Ascending aorta (tissue), 2 donors: ENCODE results near the gene GJA4. TPM values are rescaled to one million over a fixed set of nuclear protein-coding genes. Genes with fewer than 3 reads are reported as not detected.
A peak's percentile ranks its signal among the peaks of the same experiment; 100 is the strongest.

Source experiments
- DNase-seq, 2 donors: peaks; one replicate each; pipeline ENCODE4 v3.0.0-alpha.2; 2019; ENCODE audit warnings: low spot score in 2 of 2
- H3K27ac ChIP-seq, 2 donors: fragments of 200-600 bp; sonication (generic); one replicate each; pipeline ENCODE4 v1.5.1; 2016 to 2017; ENCODE audit warnings: mild to moderate bottlenecking in 1 of 2
- H3K27me3 ChIP-seq: fragments of 200-600 bp; sonication (generic); one replicate; pipeline ENCODE4 v1.5.1; 2017
- H3K36me3 ChIP-seq, 2 donors: fragments of 200-600 bp; sonication (generic); one replicate each; pipeline ENCODE4 v1.5.1; 2016
- H3K4me1 ChIP-seq, 2 donors: fragments of 200-600 bp; sonication (generic); one replicate each; pipeline ENCODE4 v1.5.1; 2016 to 2017; ENCODE audit warnings: mild to moderate bottlenecking in 1 of 2
- H3K4me3 ChIP-seq, 2 donors: fragments of 200-600 bp; sonication (generic); one replicate each; pipeline ENCODE4 v1.5.1; 2016 to 2017; ENCODE audit warnings: mild to moderate bottlenecking in 1 of 2
- H3K9me3 ChIP-seq, 2 donors: fragments of 200-600 bp; sonication (generic); one replicate each; pipeline ENCODE4 v1.5.1; 2016
- CTCF ChIP-seq, 3 experiments: fragments of 200-600 bp in 2 of 3; fragments of 450-650 bp in 1 of 3; sonication (generic) in 2 of 3; IDR thresholded peaks; one replicate each; pipeline ENCODE4 v1.5.1; 2016 to 2019; ENCODE audit warnings: antibody characterized with exemption in 3 of 3, mild to moderate bottlenecking in 1 of 3, moderate library complexity in 1 of 3
- intact Hi-C: fragments of 100-400 bp; cut with DNase I; formaldehyde crosslinking; loops from one replicate; pipeline ENCODE4 v1.15.1; 2023
- total RNA-seq: library from RNA; depleted of rRNA; stranded (reverse); fragments of >200 nt; gene quantifications from one replicate; pipeline ENCODE4 v1.1.0, GENCODE V29; 2016

The GJA4 gene
- total RNA-seq, 1 donor from 2014 or later, result 190 TPM

DNA sequence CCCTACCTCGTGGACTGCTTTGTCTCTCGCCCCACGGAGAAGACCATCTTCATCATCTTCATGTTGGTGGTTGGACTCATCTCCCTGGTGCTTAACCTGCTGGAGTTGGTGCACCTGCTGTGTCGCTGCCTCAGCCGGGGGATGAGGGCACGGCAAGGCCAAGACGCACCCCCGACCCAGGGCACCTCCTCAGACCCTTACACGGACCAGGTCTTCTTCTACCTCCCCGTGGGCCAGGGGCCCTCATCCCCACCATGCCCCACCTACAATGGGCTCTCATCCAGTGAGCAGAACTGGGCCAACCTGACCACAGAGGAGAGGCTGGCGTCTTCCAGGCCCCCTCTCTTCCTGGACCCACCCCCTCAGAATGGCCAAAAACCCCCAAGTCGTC lies 2.0 kb downstream of the GJA4 start:
- Histone ChIP-seq H3K36me3 (peaks cover 4 to 12% of the 10 kb centered on the region in 2 donors), H3K27me3 (no peaks in the 10 kb centered on the region), H3K4me1 (peaks cover 8 to 10% of the 10 kb centered on the region in 2 donors), H3K9me3 (no peaks in the 10 kb centered on the region), H3K4me3 (peak overlapping the region in 1 of 2 donors; percentile 81), H3K27ac (peak overlapping the region; percentile 14 to 92)
- intact Hi-C loops, result no loop called here
- no peak for TF ChIP-seq CTCF (IDR thresholded peaks at IDR 0.05)
- no peak for DNase-seq

- intact Hi-C loops, result no loop called here
- Histone ChIP-seq H3K4me3 (peak overlapping the region in 1 of 2 donors; percentile 81), H3K27me3 (no peaks in the 10 kb centered on the region), H3K27ac (peak overlapping the region in 1 of 2 donors; percentile 92), H3K36me3 (peaks cover 4 to 12% of the 10 kb centered on the region in 2 donors), H3K4me1 (peaks cover 8 to 10% of the 10 kb centered on the region in 2 donors), H3K9me3 (no peaks in the 10 kb centered on the region)
- TF ChIP-seq CTCF (IDR thresholded peaks at IDR 0.05), result no peak
- DNase-seq, result no peak
These were observed 3.1 kb downstream of the GJA4 start for GRCh38 chr1:34795916-34796315.

DNA sequence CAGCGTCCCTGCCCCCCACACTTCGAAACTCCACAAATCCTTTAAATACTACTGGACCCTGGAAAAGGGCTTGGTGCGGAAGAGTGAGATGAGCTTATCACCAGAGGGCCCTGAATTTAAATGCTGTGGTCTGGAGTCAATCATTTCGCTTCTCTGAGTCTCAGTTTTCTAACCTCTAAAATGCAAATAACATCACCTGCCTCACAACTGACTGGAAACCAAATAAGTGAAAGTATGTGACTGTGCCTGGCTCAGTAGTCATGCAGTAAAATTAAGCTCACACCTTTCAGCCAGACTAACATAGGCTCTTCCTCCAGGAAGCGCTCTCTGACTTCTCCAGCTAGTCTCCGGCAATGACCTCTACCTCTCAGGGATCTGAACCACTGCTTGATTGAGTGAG lies 4.2 kb downstream of the GJA4 start:
- peak overlapping the region; percentile 33 to 60 for H3K27ac ChIP-seq
- H3K36me3 ChIP-seq, result peaks cover 4 to 12% of the 10 kb centered on the region in 2 donors
- H3K4me1 ChIP-seq, result peaks cover 5 to 7% of the 10 kb centered on the region in 2 donors
- no peaks in the 10 kb centered on the region for H3K27me3 ChIP-seq
- H3K4me3 ChIP-seq, result peak overlapping the region in 1 of 2 donors; percentile 81
- no peak for TF ChIP-seq CTCF (IDR thresholded peaks at IDR 0.05)
- DNase-seq, result no peak
- intact Hi-C loops, result no loop called here
- H3K9me3 ChIP-seq, result no peaks in the 10 kb centered on the region

- TF ChIP-seq CTCF (IDR thresholded peaks at IDR 0.05), result no peak
- intact Hi-C loops, result no loop called here
- peak overlapping the region in 1 of 2 donors; percentile 32 for H3K27ac ChIP-seq
These were observed 7.4 kb downstream of the GJA4 start for GRCh38 chr1:34800214-34800613.

GRCh38 chr1:34803770-34804169 lies 11.0 kb downstream of the GJA4 start:
- Histone ChIP-seq H3K4me1 (no peaks in the 10 kb centered on the region), H3K4me3 (no peak overlapping the region), H3K36me3 (peaks cover 0 to 8% of the 10 kb centered on the region in 2 donors), H3K9me3 (no peaks in the 10 kb centered on the region), H3K27ac (no peak overlapping the region), H3K27me3 (no peaks in the 10 kb centered on the region)
- DNase-seq, result no peak
- intact Hi-C loops, result no loop called here
- TF ChIP-seq CTCF (IDR thresholded peaks at IDR 0.05), result no peak

More at GRCh38 chr1:34800214-34800613, 7.4 kb downstream of the GJA4 start:
- peaks cover 4 to 8% of the 10 kb centered on the region in 2 donors for H3K36me3 ChIP-seq
- no peak for DNase-seq
- H3K9me3 ChIP-seq, result no peaks in the 10 kb centered on the region
- H3K4me1 ChIP-seq, result no peaks in the 10 kb centered on the region
- no peak overlapping the region for H3K4me3 ChIP-seq
- no peaks in the 10 kb centered on the region for H3K27me3 ChIP-seq

DNA sequence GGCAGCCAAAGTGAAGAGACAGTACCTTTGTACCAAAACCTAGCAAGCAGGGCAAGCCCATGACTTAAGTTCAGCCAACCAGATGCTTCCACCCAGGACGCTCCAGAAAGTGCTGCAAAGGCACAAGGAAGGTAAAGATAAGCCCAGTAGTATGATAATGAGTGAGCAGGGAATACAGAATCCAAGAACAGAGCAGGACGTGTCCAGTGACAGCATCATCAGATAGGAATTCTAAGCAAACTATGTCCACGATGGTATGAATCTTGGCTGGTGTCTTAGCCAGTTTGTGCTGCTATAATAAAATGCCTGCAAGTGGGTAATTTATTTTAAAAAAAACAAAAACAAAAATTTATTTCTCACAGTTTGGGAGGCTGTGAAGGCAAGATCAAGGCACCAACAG lies 13.6 kb downstream of the GJA4 start:
- peak in 1 of 2 donors; percentile 54 for DNase-seq
- H3K27ac ChIP-seq, result no peak overlapping the region
- H3K4me3 ChIP-seq, result no peak overlapping the region
- no peaks in the 10 kb centered on the region for H3K9me3 ChIP-seq
- intact Hi-C loops, result no loop called here
- no peaks in the 10 kb centered on the region for H3K4me1 ChIP-seq
- peaks cover 0 to 8% of the 10 kb centered on the region in 2 donors for H3K36me3 ChIP-seq
- H3K27me3 ChIP-seq, result no peaks in the 10 kb centered on the region
- no peak for TF ChIP-seq CTCF (IDR thresholded peaks at IDR 0.05)
